ENCODE data around the gene CTSK. TPM values are rescaled to one million over a fixed set of nuclear protein-coding genes. Genes with fewer than 3 reads are reported as not detected.

CTSK gene
- total RNA-seq, 1 experiment from 2014 or later, result 12.3 TPM

DNA sequence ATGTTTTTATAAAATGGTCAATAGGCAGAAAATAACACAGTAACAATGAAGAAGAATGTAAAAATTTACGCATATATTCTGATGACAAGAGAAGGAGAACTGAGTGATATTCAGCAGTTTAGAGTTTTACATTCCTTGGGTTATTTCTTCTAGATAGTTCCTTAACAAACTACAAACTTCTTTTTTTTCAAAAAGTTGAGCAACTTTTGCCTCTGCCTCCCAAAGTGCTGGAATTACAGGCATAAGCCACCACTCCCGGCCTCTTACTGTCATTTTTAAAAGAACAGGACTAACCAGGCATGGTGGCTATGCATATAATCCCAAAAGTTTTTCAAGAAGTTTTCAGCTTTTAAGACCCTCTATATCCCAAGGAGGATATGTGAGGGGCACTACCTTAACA lies 35.4 kb upstream of the CTSK start:
- no peak for TF ChIP-seq CTCF (conservative IDR thresholded peaks at IDR 0.05; ENCODE audit: low read depth, low read length)
- TF ChIP-seq EZH2 (IDR thresholded peaks at IDR 0.05; ENCODE audit: borderline replicate concordance, low read depth, low read length, poor library complexity, severe bottlenecking), result no peak
- CTCF ChIA-PET, result no interaction called here
- H3K4me1 ChIP-seq (ENCODE audit: insufficient read depth, low read length, poor library complexity, severe bottlenecking), result no peaks in the 10 kb centered on the region
- intact Hi-C loops (cut with micrococcal nuclease; ENCODE audit: unreplicated experiment), result no loop called here
- no peaks in the 10 kb centered on the region for H3K27me3 ChIP-seq (replicated peaks; ENCODE audit: insufficient read depth, low read depth, low read length, poor library complexity)
- H3K36me3 ChIP-seq (ENCODE audit: insufficient read depth, low read length, poor library complexity, severe bottlenecking), result peaks cover 15% of the 10 kb centered on the region
- H3K27ac ChIP-seq (ENCODE audit: low read depth, low read length, poor library complexity, severe bottlenecking), result no peak overlapping the region
- H3K9me3 ChIP-seq (ENCODE audit: low read depth, low read length, poor library complexity, severe bottlenecking), result no peaks in the 10 kb centered on the region
- no TSS peak for BruUV-seq (replicated peaks)
- no peak for DNase-seq (ENCODE audit: low spot score)
- POLR2A ChIA-PET (ENCODE audit: low non-redundant PET), result no interaction called here
- H3K4me3 ChIP-seq (ENCODE audit: low read depth, low read length, poor library complexity, severe bottlenecking), result no peak overlapping the region

GRCh38 chr1:150842964-150843363 lies 34.9 kb upstream of the CTSK start:
- ChIA-PET POLR2A (ENCODE audit: low non-redundant PET) (no interaction called here), CTCF (no interaction called here)
- Histone ChIP-seq H3K27me3 (replicated peaks; ENCODE audit: insufficient read depth, low read depth, low read length, poor library complexity) (no peaks in the 10 kb centered on the region), H3K36me3 (ENCODE audit: insufficient read depth, low read length, poor library complexity, severe bottlenecking) (peaks cover 15% of the 10 kb centered on the region), H3K4me3 (ENCODE audit: low read depth, low read length, poor library complexity, severe bottlenecking) (no peak overlapping the region), H3K4me1 (ENCODE audit: insufficient read depth, low read length, poor library complexity, severe bottlenecking) (no peaks in the 10 kb centered on the region), H3K27ac (ENCODE audit: low read depth, low read length, poor library complexity, severe bottlenecking) (no peak overlapping the region), H3K9me3 (ENCODE audit: low read depth, low read length, poor library complexity, severe bottlenecking) (no peaks in the 10 kb centered on the region)
- no peak for TF ChIP-seq EZH2 (IDR thresholded peaks at IDR 0.05; ENCODE audit: borderline replicate concordance, low read depth, low read length, poor library complexity, severe bottlenecking)
- no peak for TF ChIP-seq CTCF (conservative IDR thresholded peaks at IDR 0.05; ENCODE audit: low read depth, low read length)
- BruUV-seq (replicated peaks), result no TSS peak
- intact Hi-C loops (cut with micrococcal nuclease; ENCODE audit: unreplicated experiment), result no loop called here
- no peak for DNase-seq (ENCODE audit: low spot score)

DNA sequence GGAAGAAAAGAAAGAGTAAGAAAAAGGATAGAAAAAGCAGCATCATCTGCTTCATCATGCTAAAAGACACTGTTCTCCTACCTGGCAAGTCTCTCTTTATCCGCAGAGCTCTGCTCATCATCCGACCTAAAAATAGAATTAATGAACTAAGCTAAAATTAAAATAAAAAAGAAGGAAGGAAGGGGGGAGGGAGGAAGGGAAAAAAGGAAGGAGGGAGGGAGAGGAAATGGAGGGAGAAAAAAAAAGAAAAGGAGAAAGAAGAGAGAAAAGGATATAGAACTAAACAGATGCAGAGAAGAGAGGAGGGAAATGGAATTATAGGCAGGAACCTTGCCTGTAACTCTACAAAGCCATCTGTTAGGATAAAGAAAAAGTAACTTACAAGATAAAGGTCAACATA lies 34.3 kb upstream of the CTSK start:
- Histone ChIP-seq H3K27ac (ENCODE audit: low read depth, low read length, poor library complexity, severe bottlenecking) (no peak overlapping the region), H3K27me3 (replicated peaks; ENCODE audit: insufficient read depth, low read depth, low read length, poor library complexity) (no peaks in the 10 kb centered on the region), H3K4me3 (ENCODE audit: low read depth, low read length, poor library complexity, severe bottlenecking) (no peak overlapping the region), H3K9me3 (ENCODE audit: low read depth, low read length, poor library complexity, severe bottlenecking) (no peaks in the 10 kb centered on the region), H3K36me3 (ENCODE audit: insufficient read depth, low read length, poor library complexity, severe bottlenecking) (peaks cover 15% of the 10 kb centered on the region), H3K4me1 (ENCODE audit: insufficient read depth, low read length, poor library complexity, severe bottlenecking) (no peaks in the 10 kb centered on the region)
- no peak for DNase-seq (ENCODE audit: low spot score)
- POLR2A ChIA-PET (ENCODE audit: low non-redundant PET), result no interaction called here
- TF ChIP-seq CTCF (conservative IDR thresholded peaks at IDR 0.05; ENCODE audit: low read depth, low read length) (no peak), EZH2 (IDR thresholded peaks at IDR 0.05; ENCODE audit: borderline replicate concordance, low read depth, low read length, poor library complexity, severe bottlenecking) (no peak)
- CTCF ChIA-PET, result no interaction called here
- intact Hi-C loops (cut with micrococcal nuclease; ENCODE audit: unreplicated experiment), result no loop called here
- no TSS peak for BruUV-seq (replicated peaks)
